ENCODE data around the gene NCOR1. TPM values are rescaled to one million over a fixed set of nuclear protein-coding genes. Genes with fewer than 3 reads are reported as not detected.

The NCOR1 gene
- total RNA-seq, 1 experiment from 2014 or later = 171 TPM

DNA sequence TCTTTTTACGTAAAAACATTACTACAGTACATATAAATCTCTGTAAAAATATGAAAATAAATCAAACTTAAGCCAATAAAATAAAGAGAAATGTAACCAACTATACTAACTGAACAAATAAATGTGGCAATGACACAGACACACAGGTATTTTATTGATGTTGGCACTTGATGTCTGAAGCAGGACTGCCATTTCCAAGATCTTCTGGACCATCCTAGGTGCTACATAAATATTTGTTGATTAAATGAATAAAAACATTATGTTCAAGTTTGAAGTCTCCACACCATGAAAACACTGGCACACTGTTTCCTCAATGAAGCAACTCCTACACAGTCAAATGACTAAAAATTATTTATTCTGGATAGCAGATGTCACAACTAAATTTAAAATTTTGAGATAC, 106.9 kb downstream of the NCOR1 start:
- intact Hi-C loops (cut with micrococcal nuclease; ENCODE audit: unreplicated experiment) = no loop called here
- POLR2A ChIA-PET (ENCODE audit: unreplicated experiment) = no interaction called here
- no peaks in the 10 kb centered on the region for H3K9me2 ChIP-seq (ENCODE audit: insufficient read depth)
- CTCF ChIA-PET = no interaction called here
- H2AFZ ChIP-seq = no peak overlapping the region
- no peaks in the 10 kb centered on the region for H3K9me3 ChIP-seq (ENCODE audit: insufficient read depth, low read depth)
- no peaks in the 10 kb centered on the region for H4K20me1 ChIP-seq (ENCODE audit: insufficient read depth)
- H3K27me3 ChIP-seq (ENCODE audit: insufficient read depth, low read depth) = no peaks in the 10 kb centered on the region
- no peaks in the 10 kb centered on the region for H3K4me1 ChIP-seq (replicated peaks; ENCODE audit: insufficient read depth)
- no peak for DNase-seq
- no peaks in the 10 kb centered on the region for H3F3A ChIP-seq (ENCODE audit: insufficient read depth, low read depth)
- H3K27ac ChIP-seq = no peak overlapping the region
- no peak overlapping the region for H3K4me2 ChIP-seq
- BruUV-seq (replicated peaks) = no TSS peak
- H3K36me3 ChIP-seq (ENCODE audit: low read depth) = 0 out of 2 replicates have a peak, but pooled peaks cover 3% of the 10 kb centered on the region
- H3K4me3 ChIP-seq = no peak overlapping the region
- TF ChIP-seq, protein P1, sequence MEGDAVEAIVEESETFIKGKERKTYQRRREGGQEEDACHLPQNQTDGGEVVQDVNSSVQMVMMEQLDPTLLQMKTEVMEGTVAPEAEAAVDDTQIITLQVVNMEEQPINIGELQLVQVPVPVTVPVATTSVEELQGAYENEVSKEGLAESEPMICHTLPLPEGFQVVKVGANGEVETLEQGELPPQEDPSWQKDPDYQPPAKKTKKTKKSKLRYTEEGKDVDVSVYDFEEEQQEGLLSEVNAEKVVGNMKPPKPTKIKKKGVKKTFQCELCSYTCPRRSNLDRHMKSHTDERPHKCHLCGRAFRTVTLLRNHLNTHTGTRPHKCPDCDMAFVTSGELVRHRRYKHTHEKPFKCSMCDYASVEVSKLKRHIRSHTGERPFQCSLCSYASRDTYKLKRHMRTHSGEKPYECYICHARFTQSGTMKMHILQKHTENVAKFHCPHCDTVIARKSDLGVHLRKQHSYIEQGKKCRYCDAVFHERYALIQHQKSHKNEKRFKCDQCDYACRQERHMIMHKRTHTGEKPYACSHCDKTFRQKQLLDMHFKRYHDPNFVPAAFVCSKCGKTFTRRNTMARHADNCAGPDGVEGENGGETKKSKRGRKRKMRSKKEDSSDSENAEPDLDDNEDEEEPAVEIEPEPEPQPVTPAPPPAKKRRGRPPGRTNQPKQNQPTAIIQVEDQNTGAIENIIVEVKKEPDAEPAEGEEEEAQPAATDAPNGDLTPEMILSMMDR (conservative IDR thresholded peaks at IDR 0.05) = no peak
- no peak for TF ChIP-seq EZH2 (IDR thresholded peaks at IDR 0.05; ENCODE audit: low read depth)
- H3K79me2 ChIP-seq (ENCODE audit: low read depth) = no peaks in the 10 kb centered on the region

DNA sequence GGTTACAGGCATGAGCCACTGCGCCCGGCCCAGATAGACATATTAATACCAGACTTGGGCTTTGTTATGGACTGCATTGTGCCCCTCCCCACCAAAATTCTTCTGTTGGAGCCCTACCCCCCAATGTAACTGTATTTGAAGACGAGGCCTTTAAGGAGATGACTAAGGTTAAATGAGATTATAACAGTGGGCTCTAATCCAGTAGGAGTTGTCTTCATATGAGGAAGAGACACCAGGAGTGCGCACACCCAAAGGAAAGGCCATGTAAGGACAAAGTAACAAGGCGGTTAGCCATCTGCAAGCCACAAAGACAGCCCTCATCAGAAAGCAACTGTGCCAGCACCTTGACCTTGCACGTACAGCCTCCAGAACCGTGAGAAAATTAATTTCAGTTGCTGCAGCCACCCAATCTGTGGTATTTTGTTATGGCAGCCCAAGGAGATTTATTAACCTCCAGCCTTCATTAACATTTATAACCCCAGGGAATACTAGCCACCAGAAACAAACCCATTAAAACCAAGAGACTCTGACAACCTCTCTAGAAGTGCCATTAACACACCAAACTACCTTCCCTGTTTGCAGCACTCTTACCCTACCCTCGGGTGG, 108.1 kb downstream of the NCOR1 start:
- BruUV-seq (replicated peaks) = no TSS peak
- Histone ChIP-seq H3K79me2 (ENCODE audit: low read depth) (no peaks in the 10 kb centered on the region), H3F3A (ENCODE audit: insufficient read depth, low read depth) (no peaks in the 10 kb centered on the region), H3K27ac (no peak overlapping the region), H4K20me1 (ENCODE audit: insufficient read depth) (no peaks in the 10 kb centered on the region), H3K27me3 (ENCODE audit: insufficient read depth, low read depth) (no peaks in the 10 kb centered on the region), H3K4me2 (no peak overlapping the region), H3K36me3 (ENCODE audit: low read depth) (0 out of 2 replicates have a peak, but pooled peaks cover 3% of the 10 kb centered on the region), H3K9me2 (ENCODE audit: insufficient read depth) (no peaks in the 10 kb centered on the region), H3K9me3 (ENCODE audit: insufficient read depth, low read depth) (no peaks in the 10 kb centered on the region), H2AFZ (no peak overlapping the region), H3K4me3 (no peak overlapping the region), H3K4me1 (replicated peaks; ENCODE audit: insufficient read depth) (no peaks in the 10 kb centered on the region)
- no peak for DNase-seq
- intact Hi-C loops (cut with micrococcal nuclease; ENCODE audit: unreplicated experiment) = no loop called here
- ChIA-PET CTCF (no interaction called here), POLR2A (ENCODE audit: unreplicated experiment) (no interaction called here)
- no peak for TF ChIP-seq EZH2 (IDR thresholded peaks at IDR 0.05; ENCODE audit: low read depth)
- TF ChIP-seq, protein P1 (conservative IDR thresholded peaks at IDR 0.05) = no peak

DNA sequence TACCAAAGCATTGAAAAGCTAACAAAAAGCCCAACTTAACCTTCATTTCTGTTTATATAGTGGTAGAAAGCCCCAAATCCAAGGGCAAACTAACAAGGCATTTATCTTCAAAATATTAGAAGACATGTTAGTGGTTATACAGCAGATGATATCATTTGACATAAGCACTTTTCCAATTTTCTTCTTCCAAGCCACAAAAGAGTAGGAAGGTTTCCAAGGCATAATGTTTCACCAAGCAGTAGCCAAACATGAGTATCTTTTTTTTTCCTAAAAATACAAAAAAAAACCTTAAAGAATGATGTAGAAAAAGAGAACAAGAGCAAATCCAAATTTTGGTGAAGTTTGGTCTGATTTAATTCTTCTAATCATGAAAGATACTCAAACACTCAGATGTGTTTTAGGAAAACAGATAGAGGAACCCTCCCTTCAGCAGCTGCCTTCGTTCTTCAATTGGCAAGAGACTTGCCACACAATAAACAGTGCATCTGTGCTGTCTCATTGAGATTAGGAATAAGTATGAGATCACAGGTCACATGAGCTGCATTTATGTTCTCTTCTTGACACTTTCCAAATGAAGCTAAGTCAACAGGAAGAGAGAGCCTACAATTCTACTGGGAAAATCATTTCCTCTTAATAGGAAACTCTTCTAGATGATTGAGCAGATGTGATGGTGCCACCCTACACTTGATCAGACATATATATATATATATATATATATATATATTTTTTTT, 109.0 kb downstream of the NCOR1 start:
- CTCF ChIA-PET = no interaction called here

More for the DNA sequence above, 109.0 kb downstream of the NCOR1 start:
- BruUV-seq (replicated peaks) = no TSS peak
- Histone ChIP-seq H2AFZ (no peak overlapping the region), H3K9me2 (ENCODE audit: insufficient read depth) (no peaks in the 10 kb centered on the region), H3K36me3 (ENCODE audit: low read depth) (0 out of 2 replicates have a peak, but pooled peaks cover 3% of the 10 kb centered on the region), H3K27me3 (ENCODE audit: insufficient read depth, low read depth) (no peaks in the 10 kb centered on the region), H3K4me3 (no peak overlapping the region), H3K4me2 (no peak overlapping the region), H3K9me3 (ENCODE audit: insufficient read depth, low read depth) (no peaks in the 10 kb centered on the region), H4K20me1 (ENCODE audit: insufficient read depth) (no peaks in the 10 kb centered on the region), H3K27ac (no peak overlapping the region), H3K4me1 (replicated peaks; ENCODE audit: insufficient read depth) (no peaks in the 10 kb centered on the region), H3F3A (ENCODE audit: insufficient read depth, low read depth) (no peaks in the 10 kb centered on the region), H3K79me2 (ENCODE audit: low read depth) (no peaks in the 10 kb centered on the region)
- TF ChIP-seq, protein P1 (conservative IDR thresholded peaks at IDR 0.05) = no peak
- intact Hi-C loops (cut with micrococcal nuclease; ENCODE audit: unreplicated experiment) = no loop called here
- DNase-seq = no peak
- POLR2A ChIA-PET (ENCODE audit: unreplicated experiment) = no interaction called here
